Fibroblast of lung (primary cell): Measurements from ENCODE around the gene PLTP. TPM values are rescaled to one million over a fixed set of nuclear protein-coding genes. Genes with fewer than 3 reads are reported as not detected.
A peak's percentile ranks its signal among the peaks of the same experiment; 100 is the strongest.

Source experiments
- DNase-seq, 2 donors: peaks; one replicate each; pipeline versions ENCODE4 v3.0.0 to v3.0.0-alpha.2; 2010; ENCODE audit warnings: low read depth in 2 of 2
- H2AFZ ChIP-seq: 2 replicates; pipeline ENCODE4 v1.5.1; 2012; ENCODE audit warnings: low read length, control low read depth, inconsistent platforms
- H3K27ac ChIP-seq: 2 replicates; pipeline ENCODE4 v1.5.1; 2011; ENCODE audit warnings: low read length, control low read depth; ENCODE audit not compliant: insufficient read depth
- H3K27me3 ChIP-seq: 2 replicates; pipeline ENCODE4 v1.5.1; 2011; ENCODE audit warnings: mild to moderate bottlenecking, low read length; ENCODE audit not compliant: control insufficient read depth, insufficient read depth
- H3K36me3 ChIP-seq: 2 replicates; pipeline ENCODE4 v1.5.1; 2011; ENCODE audit warnings: low read length; ENCODE audit not compliant: control insufficient read depth, insufficient read depth
- H3K4me1 ChIP-seq: 2 replicates; pipeline ENCODE4 v1.5.1; 2011; ENCODE audit warnings: low read length; ENCODE audit not compliant: control insufficient read depth, insufficient read depth; ENCODE audit errors: extremely low read depth
- H3K4me2 ChIP-seq: 2 replicates; pipeline ENCODE4 v1.5.1; 2011; ENCODE audit warnings: low read length, control low read depth; ENCODE audit not compliant: insufficient read depth; ENCODE audit errors: extremely low read depth
- H3K4me3 ChIP-seq, 4 experiments: fragments of 200-600 bp in 1 of 4; sonication (generic) in 1 of 4; replicated peaks in 1 of 4; 2 replicates each; pipeline ENCODE4 v1.5.1; 2011 to 2016; ENCODE audit warnings: low read length in 4 of 4, low read depth in 3 of 4, mild to moderate bottlenecking in 3 of 4, control low read depth in 2 of 4, inconsistent platforms in 1 of 4, mixed read lengths in 1 of 4; ENCODE audit not compliant: insufficient read depth in 1 of 4; ENCODE audit errors: control extremely low read depth in 1 of 4
- H3K79me2 ChIP-seq: 2 replicates; pipeline ENCODE4 v1.5.1; 2012; ENCODE audit warnings: mild to moderate bottlenecking, low read length, inconsistent platforms; ENCODE audit not compliant: control insufficient read depth, insufficient read depth
- H3K9ac ChIP-seq: 2 replicates; pipeline ENCODE4 v1.5.1; 2011; ENCODE audit warnings: mild to moderate bottlenecking, low read length, control low read depth; ENCODE audit not compliant: insufficient read depth
- H3K9me3 ChIP-seq: 2 replicates; pipeline ENCODE4 v1.5.1; 2012; ENCODE audit warnings: low read depth, low read length; ENCODE audit not compliant: control insufficient read depth, insufficient read depth
- H4K20me1 ChIP-seq: 2 replicates; pipeline ENCODE4 v1.5.1; 2011; ENCODE audit warnings: low read length; ENCODE audit not compliant: control insufficient read depth, insufficient read depth; ENCODE audit errors: extremely low read depth
- CTCF ChIP-seq, 2 donors: IDR thresholded peaks in 1 of 2; conservative IDR thresholded peaks in 1 of 2; 1 replicate in 1 of 2; 2 replicates in 1 of 2; pipeline ENCODE4 v1.5.1; 2011 to 2012; ENCODE audit warnings: low read length in 2 of 2, control low read depth in 1 of 2, inconsistent platforms in 1 of 2, low read depth in 1 of 2, mild to moderate bottlenecking in 1 of 2
- EZH2 ChIP-seq: IDR thresholded peaks from 2 replicates; pipeline ENCODE4 v1.5.1; 2012; ENCODE audit warnings: low read length, control low read depth, mild to moderate bottlenecking; ENCODE audit errors: missing control alignments
- polyA plus RNA-seq, 2 donors: library from polyadenylated mRNA; depleted of rRNA in 1 of 2; stranded (reverse) in 1 of 2; unstranded in 1 of 2; fragments of >200 nt; gene quantifications; 2 replicates each; pipeline ENCODE4 v1.2.1, GENCODE V29; 2011 to 2012; ENCODE audit warnings: missing spikeins in 1 of 2
- total RNA-seq: library from RNA; depleted of rRNA; stranded (reverse); fragments of >200 nt; gene quantifications from 2 replicates; pipeline ENCODE4 v1.2.1, GENCODE V29; 2014

The PLTP gene
- total and polyA plus RNA-seq, 2 donors (not counting 1 experiment from before 2014, with no cell fraction given) = 63.1 to 110 TPM

GRCh38 chr20:45918182-45918737 is 6.3 kb upstream of the PLTP start:
- no peak overlapping the region for H3K4me3 ChIP-seq
- no peaks in the 10 kb centered on the region for H3K27me3 ChIP-seq
- H3K9me3 ChIP-seq = no peaks in the 10 kb centered on the region
- H3K79me2 ChIP-seq = no peaks in the 10 kb centered on the region
- peak; percentile 6 to 91 for DNase-seq
- H4K20me1 ChIP-seq = no peaks in the 10 kb centered on the region
- H3K36me3 ChIP-seq = no peaks in the 10 kb centered on the region
- H2AFZ ChIP-seq = peak overlapping the region; percentile 10
- no peak overlapping the region for H3K9ac ChIP-seq
- H3K4me2 ChIP-seq = no peak overlapping the region
- TF ChIP-seq EZH2 (no peak), CTCF (conservative IDR thresholded peaks at IDR 0.05 in 1 of 2, IDR thresholded peaks at IDR 0.05 in 1 of 2; ENCODE audit: low read depth in 1 of 2, low read length in 2 of 2) (no peak)
- H3K4me1 ChIP-seq = peaks cover 21% of the 10 kb centered on the region
- peak overlapping the region; percentile 18 for H3K27ac ChIP-seq

- Histone ChIP-seq H3K27ac (peak overlapping the region; percentile 18), H4K20me1 (no peaks in the 10 kb centered on the region), H2AFZ (no peak overlapping the region), H3K9me3 (no peaks in the 10 kb centered on the region), H3K4me1 (peaks cover 21% of the 10 kb centered on the region), H3K9ac (no peak overlapping the region), H3K4me3 (no peak overlapping the region), H3K79me2 (no peaks in the 10 kb centered on the region), H3K4me2 (no peak overlapping the region), H3K36me3 (no peaks in the 10 kb centered on the region), H3K27me3 (no peaks in the 10 kb centered on the region)
- peak; percentile 49 to 71 for DNase-seq
- no peak for TF ChIP-seq CTCF (conservative IDR thresholded peaks at IDR 0.05 in 1 of 2, IDR thresholded peaks at IDR 0.05 in 1 of 2; ENCODE audit: low read depth in 1 of 2, low read length in 2 of 2)
- TF ChIP-seq EZH2 = no peak
These were observed 5.8 kb upstream of the PLTP start for GRCh38 chr20:45917790-45918141.

- Histone ChIP-seq H3K27ac (no peak overlapping the region), H3K9ac (no peak overlapping the region), H3K4me2 (no peak overlapping the region), H2AFZ (no peak overlapping the region), H3K27me3 (no peaks in the 10 kb centered on the region), H3K36me3 (no peaks in the 10 kb centered on the region), H3K79me2 (no peaks in the 10 kb centered on the region), H3K9me3 (no peaks in the 10 kb centered on the region), H3K4me1 (peaks cover 19% of the 10 kb centered on the region), H3K4me3 (no peak overlapping the region), H4K20me1 (no peaks in the 10 kb centered on the region)
- TF ChIP-seq EZH2 (no peak), CTCF (conservative IDR thresholded peaks at IDR 0.05 in 1 of 2, IDR thresholded peaks at IDR 0.05 in 1 of 2; ENCODE audit: low read depth in 1 of 2, low read length in 2 of 2) (no peak)
- DNase-seq = no peak
These were observed 1.2 kb upstream of the PLTP start for GRCh38 chr20:45913116-45913515.
